Type B pancreatic cell (in vitro differentiated cells): ENCODE results near the gene TRDN. TPM values are rescaled to one million over a fixed set of nuclear protein-coding genes. Genes with fewer than 3 reads are reported as not detected.

Experiments
- DNase-seq: peaks from one replicate; pipeline ENCODE4 v3.0.0; 2021; ENCODE audit warnings: mixed read lengths; ENCODE audit not compliant: unreplicated experiment; ENCODE audit errors: extremely low spot score
- H3K27ac Mint-ChIP-seq: 2 replicates; pipeline ENCODE4 v1.8.0; 2021; ENCODE audit warnings: mild to moderate bottlenecking, mixed read lengths
- H3K27me3 Mint-ChIP-seq: 2 replicates; pipeline ENCODE4 v1.8.0; 2021; ENCODE audit warnings: mixed read lengths
- H3K36me3 Mint-ChIP-seq: 2 replicates; pipeline ENCODE4 v1.8.0; 2021; ENCODE audit warnings: mixed read lengths
- H3K4me1 Mint-ChIP-seq: one replicate; pipeline ENCODE4 v1.8.0; 2021; ENCODE audit warnings: mixed read lengths; ENCODE audit not compliant: unreplicated experiment
- H3K4me3 Mint-ChIP-seq: 2 replicates; pipeline ENCODE4 v1.8.0; 2021; ENCODE audit warnings: mild to moderate bottlenecking, mixed read lengths
- H3K9me3 Mint-ChIP-seq: 2 replicates; pipeline ENCODE4 v1.8.0; 2021; ENCODE audit warnings: mixed read lengths
- total RNA-seq: library from RNA; stranded (reverse); gene quantifications from 2 replicates; pipeline ENCODE4 v1.2.1, GENCODE V29; 2021; ENCODE audit warnings: low replicate concordance
- TF ChIP-seq, protein P1 (sequence below): fragments of 200-600 bp; sonication (generic); conservative IDR thresholded peaks from 2 replicates; pipeline ENCODE4 v1.5.0; 2021; ENCODE audit warnings: antibody characterized with exemption, mild to moderate bottlenecking

Gene TRDN
- total RNA-seq, 1 donor from 2014 or later, result 0.34 TPM

- Mint-ChIP-seq H3K4me3 (no peak overlapping the region), H3K36me3 (no peaks in the 10 kb centered on the region), H3K4me1 (no peaks in the 10 kb centered on the region), H3K27me3 (no peaks in the 10 kb centered on the region), H3K27ac (no peak overlapping the region), H3K9me3 (no peaks in the 10 kb centered on the region)
- no peak for DNase-seq
- TF ChIP-seq, protein P1, sequence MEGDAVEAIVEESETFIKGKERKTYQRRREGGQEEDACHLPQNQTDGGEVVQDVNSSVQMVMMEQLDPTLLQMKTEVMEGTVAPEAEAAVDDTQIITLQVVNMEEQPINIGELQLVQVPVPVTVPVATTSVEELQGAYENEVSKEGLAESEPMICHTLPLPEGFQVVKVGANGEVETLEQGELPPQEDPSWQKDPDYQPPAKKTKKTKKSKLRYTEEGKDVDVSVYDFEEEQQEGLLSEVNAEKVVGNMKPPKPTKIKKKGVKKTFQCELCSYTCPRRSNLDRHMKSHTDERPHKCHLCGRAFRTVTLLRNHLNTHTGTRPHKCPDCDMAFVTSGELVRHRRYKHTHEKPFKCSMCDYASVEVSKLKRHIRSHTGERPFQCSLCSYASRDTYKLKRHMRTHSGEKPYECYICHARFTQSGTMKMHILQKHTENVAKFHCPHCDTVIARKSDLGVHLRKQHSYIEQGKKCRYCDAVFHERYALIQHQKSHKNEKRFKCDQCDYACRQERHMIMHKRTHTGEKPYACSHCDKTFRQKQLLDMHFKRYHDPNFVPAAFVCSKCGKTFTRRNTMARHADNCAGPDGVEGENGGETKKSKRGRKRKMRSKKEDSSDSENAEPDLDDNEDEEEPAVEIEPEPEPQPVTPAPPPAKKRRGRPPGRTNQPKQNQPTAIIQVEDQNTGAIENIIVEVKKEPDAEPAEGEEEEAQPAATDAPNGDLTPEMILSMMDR, result no peak
These were observed 107.7 kb downstream of the TRDN start for GRCh38 chr6:123529058-123529457.

DNA sequence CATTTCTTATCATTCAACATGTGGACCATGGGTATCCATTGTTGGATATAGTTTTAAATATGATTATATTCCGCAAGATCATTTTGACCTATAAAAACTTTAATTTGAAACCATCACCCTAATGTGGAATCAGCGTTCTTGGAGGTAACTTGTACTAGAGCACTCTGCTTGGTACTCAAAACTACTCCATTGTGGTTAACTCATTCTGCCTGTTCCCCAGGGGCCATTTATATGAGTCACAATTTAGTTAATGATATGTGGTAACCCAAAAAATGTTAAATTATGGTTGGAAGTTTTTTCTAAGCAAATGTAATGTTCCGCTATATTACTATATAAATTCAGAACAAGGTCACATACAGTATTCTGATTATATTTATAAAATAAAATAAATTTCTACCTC lies 109.3 kb downstream of the TRDN start:
- no peak overlapping the region for H3K27ac Mint-ChIP-seq
- no peaks in the 10 kb centered on the region for H3K9me3 Mint-ChIP-seq
- no peak overlapping the region for H3K4me3 Mint-ChIP-seq
- H3K36me3 Mint-ChIP-seq, result no peaks in the 10 kb centered on the region
- H3K27me3 Mint-ChIP-seq, result no peaks in the 10 kb centered on the region
- TF ChIP-seq, protein P1, result no peak
- no peaks in the 10 kb centered on the region for H3K4me1 Mint-ChIP-seq
- no peak for DNase-seq

DNA sequence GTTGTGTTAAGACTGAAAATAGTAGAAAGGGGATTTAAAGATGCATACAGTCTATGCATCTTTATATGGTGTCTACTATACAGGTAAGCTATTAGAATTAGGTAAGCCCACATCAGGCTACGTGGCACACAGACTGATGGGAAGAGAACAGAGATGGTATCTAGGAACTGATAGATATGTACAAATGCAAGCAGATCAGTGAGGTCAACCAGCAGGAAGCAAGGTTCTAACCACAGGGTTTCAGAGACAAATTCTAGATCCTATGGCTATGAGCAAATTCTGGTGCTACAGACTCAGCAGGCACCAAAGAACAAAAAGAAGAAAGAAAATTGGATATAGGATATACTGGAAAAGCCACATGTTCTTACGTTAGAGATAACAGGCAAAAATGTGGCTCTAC lies 110.6 kb downstream of the TRDN start:
- TF ChIP-seq, protein P1, result no peak
- H3K9me3 Mint-ChIP-seq, result no peaks in the 10 kb centered on the region

DNA sequence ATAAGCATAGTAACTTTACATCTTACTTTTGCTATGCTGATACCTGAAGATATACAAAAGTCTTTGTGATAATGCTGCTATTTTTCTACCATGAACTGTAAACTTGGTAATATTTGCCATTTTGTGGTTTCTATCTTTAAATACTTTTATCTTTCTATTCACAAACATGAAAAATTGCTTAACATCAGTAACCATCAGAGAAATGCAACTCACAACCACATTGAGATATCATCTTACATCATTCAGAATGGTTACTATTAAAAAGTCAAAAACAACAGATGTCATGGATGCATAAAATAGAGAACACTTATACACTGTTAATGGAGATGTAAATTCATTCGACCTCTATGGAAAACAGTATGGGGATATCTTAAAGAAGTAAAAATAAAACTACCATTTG lies 112.0 kb downstream of the TRDN start:
- Mint-ChIP-seq H3K9me3 (no peaks in the 10 kb centered on the region), H3K4me1 (no peaks in the 10 kb centered on the region), H3K4me3 (no peak overlapping the region), H3K27me3 (no peaks in the 10 kb centered on the region), H3K36me3 (no peaks in the 10 kb centered on the region), H3K27ac (no peak overlapping the region)
- TF ChIP-seq, protein P1, result no peak
- no peak for DNase-seq

More for the DNA sequence above, 110.6 kb downstream of the TRDN start:
- Mint-ChIP-seq H3K4me1 (no peaks in the 10 kb centered on the region), H3K27ac (no peak overlapping the region), H3K27me3 (no peaks in the 10 kb centered on the region), H3K36me3 (no peaks in the 10 kb centered on the region), H3K4me3 (no peak overlapping the region)
- DNase-seq, result no peak

GRCh38 chr6:123520217-123520616 lies 116.5 kb downstream of the TRDN start:
- TF ChIP-seq, protein P1, result no peak
- Mint-ChIP-seq H3K27ac (no peak overlapping the region), H3K36me3 (no peaks in the 10 kb centered on the region), H3K4me3 (no peak overlapping the region), H3K9me3 (no peaks in the 10 kb centered on the region), H3K4me1 (no peaks in the 10 kb centered on the region), H3K27me3 (no peaks in the 10 kb centered on the region)
- no peak for DNase-seq

DNA sequence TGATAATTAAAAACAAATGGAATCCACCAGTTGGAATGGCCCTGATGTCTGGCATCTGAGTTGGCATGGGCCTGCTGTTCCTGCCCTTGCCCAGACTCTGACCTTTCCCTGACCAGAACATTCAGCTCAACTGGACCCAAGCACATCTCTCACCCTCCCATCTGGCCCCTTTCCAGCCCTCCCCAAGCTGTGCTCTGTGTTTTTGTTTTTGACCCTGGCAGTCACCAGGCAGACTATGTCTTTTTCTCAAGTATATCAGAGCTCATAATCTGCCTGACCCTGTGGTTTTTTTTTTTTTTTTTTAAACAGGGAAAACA lies 117.6 kb downstream of the TRDN start:
- TF ChIP-seq, protein P1, result no peak
- no peak overlapping the region for H3K4me3 Mint-ChIP-seq
- no peaks in the 10 kb centered on the region for H3K9me3 Mint-ChIP-seq
- H3K27me3 Mint-ChIP-seq, result no peaks in the 10 kb centered on the region
- H3K4me1 Mint-ChIP-seq, result no peaks in the 10 kb centered on the region
- H3K36me3 Mint-ChIP-seq, result no peaks in the 10 kb centered on the region
- DNase-seq, result no peak
- no peak overlapping the region for H3K27ac Mint-ChIP-seq
